ENCODE results near the gene TACC3.

Gene TACC3

DNA sequence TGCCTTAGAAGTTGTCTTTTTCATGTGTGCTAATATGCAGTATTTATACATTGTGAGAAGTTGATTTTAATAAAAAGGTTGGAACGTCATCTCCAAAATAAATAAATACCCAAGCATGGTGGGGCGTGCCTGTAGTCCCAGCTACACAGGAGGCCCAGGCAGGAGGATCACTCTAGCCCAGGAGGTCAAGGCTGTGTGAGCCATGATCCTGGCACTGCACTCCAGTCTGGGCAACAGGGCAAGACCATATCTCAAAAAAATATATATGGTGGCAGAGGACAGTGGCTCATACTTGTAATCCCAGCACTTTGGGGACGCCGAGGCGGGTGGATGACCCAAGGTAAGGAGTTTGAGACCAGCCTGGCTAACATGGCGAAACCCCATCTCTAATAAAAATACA is 15.6 kb upstream of the TACC3 start:
- no peak for DNase-seq

DNA sequence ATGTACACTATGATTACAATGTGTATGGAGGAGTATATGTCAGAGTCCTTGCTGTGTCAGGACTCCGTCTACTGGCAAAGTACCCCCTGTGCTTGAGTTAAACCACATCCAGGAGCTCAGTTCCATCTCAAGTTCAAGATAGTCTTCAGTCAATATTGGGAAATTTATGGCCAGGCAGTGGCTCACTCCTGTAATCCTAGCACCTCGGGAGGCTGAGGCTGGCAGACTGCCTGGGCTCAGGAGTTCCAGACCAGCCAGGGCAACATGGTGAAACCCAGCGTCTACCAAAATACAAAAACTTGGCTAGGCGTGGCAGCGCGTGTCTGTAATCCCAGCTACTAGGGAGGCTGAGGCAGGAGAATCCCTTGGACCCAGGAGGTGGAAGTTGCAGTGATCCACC is 15.0 kb upstream of the TACC3 start:
- DNase-seq, result no peak

DNA sequence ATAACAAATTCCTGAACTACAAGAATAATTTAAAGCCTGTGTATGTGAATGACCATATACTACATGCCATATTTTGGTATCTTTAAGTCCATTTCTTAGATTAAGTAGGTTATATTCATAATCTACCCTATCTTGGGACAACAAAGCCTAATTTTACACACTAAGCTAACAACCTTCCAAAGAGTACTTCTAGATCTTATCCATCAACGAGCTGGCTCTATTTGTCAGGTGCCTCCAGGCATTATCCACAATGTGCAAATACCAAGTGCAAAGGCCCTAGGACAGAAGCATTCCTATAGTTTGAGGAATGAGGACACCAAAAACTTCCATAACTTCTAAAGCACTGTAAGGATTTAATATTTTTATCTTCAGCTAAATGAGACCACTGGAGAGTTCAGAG is 12.7 kb upstream of the TACC3 start:
- DNase-seq, result no peak

DNA sequence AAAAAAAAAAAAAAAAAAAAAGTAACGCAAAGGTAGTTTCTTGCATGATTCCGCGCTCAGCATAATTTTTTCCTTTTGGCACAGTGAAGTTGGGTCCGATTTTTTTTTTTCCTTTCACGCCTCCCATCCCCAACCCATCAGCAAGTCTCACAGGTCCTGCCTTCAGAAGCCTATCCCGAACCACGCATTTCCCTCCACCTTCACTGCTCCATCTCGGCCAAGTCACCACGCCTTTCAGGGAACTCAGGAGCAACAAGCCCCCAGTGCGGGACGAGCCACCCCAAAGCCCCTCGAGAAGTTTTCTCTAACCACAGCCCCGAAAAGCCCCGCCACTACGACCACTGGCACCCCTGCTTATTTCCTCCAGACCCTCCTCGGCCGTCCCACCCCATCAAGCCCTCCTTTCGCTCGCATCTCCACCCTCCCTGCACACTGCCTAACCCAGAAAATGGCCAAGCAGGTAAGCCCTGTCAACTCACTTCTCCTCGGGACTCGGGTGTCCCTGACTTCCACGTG is 10.2 kb upstream of the TACC3 start:
- no peak for DNase-seq

DNA sequence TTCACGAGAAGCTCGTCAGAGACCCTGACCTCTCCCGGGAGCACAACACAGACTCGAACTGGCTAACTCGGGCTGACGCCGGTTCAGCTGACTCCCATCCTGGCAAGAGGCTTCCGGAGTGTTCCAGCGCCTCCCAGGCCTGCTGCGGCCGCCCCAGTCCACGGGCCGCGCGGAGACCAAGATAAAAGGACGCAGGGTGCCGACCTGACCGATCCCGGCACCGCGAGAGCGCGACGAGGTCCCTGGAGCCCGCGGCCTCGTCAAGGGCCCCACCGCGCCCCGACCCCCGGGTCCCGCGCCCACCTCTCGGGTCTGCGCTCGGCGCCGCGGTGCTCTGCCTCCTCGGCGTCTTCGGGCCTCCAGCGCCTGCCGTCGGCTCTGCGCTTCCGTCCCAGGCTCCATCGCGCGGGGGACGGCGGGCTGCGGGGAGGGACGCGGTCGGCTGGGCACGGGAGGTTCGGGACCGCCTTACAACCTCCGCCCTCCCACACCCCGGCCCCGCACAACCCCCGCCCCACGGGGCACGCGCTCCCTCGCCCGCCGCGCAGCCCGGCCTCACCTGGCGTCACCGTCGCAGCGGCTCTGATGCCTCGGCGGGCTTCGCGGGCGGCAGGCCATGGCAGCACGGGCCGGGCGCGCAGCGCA is 9.6 kb upstream of the TACC3 start:
- peak; percentile 82 for DNase-seq

DNA sequence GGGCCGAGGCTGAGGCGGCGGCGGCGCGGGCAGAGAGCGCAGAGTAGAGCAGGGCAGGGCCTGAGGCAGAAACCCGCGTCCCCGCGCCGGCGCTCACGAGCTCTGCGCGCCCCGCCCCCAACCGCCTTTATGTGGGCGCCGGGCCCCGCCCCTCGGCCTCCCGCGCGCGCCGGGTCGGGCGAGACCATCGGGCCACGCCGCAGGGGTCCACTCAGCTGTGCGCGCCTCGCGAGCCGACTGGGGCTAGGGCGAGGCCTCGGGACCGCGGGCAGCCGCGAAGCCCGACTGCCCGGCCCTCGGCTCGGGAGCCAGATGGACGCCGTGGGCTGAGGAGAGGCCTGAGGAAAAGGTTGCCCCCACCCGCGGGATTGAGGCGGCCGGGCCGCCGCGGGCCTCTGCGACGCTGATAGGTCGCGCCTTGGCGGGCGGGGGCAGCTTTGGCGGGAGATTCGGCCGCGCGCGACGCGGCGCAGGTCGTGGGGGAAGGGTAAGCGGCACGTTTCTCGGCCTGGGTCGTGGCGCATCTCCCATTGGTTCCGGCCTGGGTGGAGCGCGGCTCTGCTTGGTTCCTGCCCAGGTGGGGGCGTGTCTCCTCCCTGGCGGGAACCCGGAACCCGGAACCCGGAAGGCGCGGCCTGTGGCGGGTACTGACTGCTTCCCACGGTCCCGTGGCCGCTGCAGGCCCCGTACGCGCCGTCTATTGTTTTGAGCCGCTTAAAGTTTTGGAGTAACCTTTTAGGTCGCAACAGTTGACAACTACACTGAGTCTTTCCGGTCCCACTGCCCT is 8.9 kb upstream of the TACC3 start, which contains the start of gene SLBP:
Gene SLBP (minus strand): TSS at position 104 of the 787 bp plus-strand sequence. CDS start 131 bp downstream, outside the sequence.
- peak; percentile 100 for DNase-seq

DNA sequence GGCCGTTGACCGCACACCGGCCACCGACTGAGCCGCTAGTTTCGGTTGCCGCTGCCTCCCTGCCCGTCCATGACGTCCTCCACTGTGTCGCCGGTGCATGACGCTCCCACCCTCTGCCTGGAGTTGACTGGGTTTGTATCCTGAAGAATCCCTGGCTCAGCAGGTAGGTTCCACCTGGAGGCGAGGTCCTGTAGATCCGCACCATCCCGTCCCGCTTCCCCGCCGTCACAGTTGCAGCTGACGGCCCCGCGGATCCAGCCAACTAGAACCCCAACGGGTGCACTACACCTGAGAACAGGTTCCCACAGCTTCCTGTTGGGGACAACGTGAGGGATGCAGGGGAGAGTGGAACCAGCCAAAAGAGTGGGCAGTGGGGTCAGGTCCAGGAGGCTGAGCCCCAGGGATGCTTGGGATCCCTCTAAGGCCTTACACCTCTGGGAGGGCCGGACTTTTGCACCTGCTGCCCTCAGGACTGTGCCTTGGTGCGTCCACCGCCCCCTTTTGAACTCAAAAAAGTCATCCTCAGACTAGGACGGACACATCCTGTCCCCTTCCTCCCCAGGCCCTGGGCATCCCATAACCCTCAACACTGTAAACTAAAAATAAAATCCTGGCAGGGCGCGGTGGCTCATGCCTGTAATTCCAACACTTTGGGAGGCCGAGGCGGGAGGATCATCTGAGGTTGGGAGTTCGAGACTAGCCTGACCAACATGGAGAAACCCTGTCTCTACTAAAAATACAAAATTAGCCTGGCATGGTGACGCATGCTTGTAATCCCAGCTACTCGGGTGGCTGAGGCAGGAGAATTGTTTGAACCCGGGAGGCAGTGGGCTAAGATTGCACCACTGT is 8.1 kb upstream of the TACC3 start:
- DNase-seq, result no peak

DNA sequence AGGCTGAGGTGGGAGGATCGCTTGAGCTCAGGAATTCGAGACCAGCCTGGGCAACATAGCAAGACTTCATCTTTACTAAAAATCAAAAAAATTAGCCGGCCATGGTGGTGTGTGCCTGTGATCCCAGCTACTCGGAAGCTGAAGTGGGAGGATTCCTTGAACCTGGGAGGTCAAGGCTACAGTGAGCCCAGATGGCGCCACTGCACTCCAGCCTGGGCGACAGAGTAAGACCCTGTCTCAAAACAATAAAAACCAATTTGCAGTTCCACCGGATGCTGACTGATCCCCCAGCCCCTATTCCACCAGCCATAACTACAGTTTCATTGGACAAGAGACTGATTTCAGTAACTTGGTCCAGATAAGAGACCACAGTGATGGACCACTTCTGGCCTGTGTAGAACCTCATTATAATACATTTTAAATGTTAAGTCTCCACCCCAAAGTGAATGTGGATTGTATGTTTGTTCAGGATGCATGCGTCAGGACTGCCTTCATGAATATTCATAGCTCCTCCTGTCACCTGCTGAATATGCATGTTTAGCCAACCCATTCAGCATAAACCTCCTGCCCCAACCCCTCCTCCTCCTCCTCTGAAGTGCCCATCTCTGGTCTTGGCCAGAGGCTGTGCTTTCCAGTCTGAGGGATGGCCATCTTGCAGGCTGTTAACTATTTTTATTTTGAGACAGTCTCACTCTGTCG is 6.9 kb upstream of the TACC3 start:
- no peak for DNase-seq

DNA sequence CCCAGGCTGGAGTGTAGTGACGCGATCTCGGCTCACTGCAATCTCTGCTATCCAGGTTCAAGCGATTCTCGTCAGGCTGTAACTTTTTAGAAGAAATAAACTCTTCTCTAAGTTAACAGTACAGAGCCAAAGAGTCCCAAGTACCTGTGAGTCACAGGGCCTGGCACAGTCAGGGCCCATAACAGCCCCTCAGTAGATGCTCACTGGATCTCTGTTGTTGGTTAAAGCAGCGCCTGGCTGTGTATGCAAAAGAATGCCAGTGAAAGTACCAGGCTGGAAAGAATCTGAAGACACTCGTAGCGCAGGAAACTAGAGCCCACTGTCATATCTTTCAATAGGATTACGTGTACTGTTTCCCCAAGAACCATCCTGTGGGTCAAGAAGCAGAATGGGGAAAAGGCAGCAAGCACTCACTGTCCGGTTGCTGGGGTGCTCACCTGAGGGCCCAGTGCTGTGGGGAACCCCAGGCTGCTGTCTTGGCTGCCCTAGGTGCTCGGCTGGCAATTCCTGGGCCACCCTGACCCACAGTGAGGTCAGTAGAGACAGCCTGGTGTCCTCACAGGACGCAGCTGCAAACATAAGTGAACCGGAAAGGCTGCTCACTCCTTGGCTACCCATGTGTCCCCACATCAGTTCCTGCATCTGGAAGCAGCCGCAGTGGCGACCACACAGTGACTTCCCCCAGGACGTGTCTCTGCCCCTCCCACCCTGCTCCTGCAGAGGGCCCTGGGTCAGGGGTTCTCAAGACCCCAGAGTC is 6.1 kb upstream of the TACC3 start:
- DNase-seq, result no peak

DNA sequence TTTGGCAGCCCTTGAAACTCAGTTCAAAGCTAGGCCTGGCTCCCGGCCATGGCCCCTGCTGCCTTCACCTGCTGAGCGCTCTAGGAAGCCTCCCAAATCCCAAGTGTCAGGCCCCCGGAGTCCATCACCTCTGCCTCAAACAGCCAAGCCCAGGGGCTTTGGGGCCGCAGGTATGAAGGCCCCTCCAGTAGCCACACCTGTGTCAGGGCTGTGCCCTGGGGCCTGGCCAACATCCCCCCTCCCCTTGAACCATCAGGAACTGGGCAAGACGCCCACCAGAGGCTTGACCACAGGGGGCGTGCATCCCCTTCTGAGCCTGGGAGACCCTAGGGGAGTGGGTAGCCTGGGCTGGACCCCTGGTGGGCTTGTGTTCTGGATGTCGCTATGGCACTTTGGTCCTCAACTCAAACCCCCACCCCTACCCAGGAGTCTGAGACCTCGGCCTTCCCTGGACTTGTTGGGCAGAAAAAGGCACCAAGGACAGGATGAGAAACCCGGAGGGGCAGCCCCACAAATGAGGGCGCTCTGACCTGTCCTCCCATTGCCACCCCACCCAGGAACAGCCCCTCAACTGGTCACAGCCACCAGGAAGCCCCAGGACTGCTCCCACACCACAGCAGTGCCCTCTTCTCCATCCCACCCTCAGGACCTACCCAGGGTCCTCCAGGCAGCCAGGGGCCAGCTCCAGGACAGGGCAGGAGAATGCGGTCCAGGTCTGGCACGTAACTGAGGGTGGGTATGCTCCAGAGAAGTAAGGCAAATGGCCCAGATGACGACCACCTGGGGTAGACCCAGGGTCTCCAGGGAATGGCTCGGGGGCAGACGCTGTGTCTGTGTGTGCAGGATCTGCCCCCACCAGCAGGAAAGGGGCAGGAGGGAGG is 5.0 kb upstream of the TACC3 start:
- no peak for DNase-seq

DNA sequence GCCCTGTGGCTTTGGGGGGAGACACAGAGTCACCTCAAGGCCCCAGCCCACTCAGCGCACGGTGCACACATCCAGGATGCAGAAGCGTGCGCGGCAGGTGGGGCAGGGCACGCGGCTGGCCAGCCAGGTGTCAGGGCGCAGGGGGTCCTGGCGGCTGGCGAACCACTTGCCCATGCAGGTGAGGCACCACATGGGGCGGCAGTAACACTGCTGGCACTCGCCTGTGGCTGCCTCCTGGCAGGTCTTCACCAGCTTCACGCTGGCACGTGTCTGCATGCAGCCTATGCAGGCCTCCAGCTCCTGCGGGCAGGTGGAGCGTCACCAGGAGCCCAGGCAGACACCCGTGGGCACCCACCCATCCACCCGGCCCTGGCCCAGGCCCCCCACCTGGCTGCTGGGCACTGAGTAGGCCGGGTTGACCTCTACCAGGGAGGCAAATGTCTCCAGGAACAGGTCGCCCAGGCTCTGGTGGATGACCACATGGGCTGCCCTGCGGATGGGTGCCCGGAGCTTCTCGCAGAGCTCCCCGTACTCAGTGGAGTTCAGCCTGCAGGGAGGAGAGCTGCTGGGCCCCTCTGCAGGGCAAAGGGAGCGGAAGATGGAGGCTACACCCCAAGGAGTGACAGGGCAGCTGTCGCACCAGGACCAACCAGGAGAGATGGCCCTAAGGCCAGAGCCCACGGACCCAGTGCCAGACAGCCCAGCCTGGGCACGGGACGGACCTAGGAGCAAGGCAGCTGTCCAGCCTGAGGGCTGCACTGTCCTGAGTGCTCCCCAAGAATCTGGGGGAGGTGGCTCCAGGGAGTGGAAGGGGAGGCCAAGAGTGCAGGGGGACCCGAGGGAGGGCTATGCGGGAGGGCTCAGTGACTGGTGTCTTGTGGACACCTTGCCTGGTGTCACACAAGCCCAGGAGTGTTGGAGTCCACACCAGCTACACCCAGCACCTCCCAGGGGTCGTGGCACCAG is 3.9 kb upstream of the TACC3 start:
- DNase-seq, result no peak

DNA sequence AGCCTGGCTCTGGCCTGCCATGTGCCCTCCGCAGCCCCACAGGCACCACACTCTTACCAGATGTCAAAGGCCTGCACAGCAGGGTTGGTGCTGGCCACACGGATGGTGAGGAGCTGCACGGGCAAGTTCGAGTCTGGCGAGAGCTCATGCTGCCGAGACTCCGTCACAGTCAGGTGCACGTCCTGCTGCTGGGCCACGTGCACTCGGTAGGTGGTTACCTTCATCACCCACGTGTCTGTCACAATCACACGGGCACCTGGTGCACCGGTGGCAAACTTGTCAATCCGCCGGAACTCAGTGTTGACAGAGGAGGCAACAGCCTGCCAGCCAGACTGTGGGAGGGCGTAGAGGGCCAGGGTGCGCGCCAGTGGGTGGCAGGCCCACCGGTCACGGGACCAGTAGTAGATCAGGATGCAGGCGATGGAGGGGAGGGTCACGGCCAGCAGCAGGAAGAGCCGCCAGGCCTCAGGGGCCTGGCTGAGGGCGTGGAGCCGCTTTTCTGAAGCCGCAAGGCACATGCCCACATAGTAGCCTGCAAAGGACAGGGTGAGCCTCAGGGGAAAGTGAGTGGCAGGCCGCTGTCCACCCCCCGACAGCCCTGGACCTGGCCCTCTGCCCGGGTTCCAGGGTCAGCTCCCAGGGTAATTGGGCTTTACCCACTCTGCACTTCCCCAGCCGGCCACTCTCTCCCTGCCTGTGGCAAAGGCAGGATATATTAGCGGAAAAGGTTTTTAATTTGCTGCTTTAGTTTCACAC is 3.0 kb upstream of the TACC3 start:
- DNase-seq, result no peak

DNA sequence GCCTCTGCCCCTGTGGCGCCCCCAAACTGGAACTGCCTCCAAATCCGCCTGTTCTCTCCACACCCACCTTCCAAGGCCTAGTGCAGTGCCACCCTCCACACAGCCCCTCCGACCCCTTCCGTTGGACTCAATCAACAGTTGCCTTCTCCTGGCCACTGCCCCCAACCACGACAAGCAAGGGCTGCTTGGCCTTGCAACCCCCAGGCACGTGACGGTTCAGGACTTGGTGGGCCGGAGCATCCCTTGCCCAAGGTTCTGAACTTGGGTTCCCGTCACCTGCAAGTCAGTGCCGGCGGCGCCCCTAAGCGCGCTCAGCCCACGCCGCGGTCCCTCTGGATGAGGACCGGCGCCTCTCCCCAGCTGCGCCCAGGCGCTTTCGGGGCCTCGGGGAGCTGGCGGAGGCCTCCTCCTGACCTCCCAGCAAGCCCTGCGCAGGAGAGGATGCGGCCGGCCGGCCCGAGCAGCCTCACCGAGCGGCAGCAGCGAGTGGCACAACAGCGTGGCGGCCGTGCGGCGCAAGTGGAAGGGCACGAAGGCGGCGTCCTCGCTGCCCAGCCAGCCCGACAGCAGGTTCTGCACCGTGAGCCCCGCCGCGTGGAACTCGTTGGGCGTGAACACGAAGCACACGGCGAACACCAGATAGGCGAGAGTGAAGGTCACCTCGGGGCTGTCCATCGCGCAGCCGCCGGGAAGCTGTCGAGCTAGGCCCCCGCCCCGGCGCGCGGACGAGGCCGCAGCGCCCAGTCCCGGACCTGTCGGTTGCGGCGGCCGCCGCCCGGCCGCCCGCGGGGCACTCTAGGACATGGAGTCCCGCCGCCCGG is 948 bp upstream of the TACC3 start:
- DNase-seq, result peak; percentile 82

DNA sequence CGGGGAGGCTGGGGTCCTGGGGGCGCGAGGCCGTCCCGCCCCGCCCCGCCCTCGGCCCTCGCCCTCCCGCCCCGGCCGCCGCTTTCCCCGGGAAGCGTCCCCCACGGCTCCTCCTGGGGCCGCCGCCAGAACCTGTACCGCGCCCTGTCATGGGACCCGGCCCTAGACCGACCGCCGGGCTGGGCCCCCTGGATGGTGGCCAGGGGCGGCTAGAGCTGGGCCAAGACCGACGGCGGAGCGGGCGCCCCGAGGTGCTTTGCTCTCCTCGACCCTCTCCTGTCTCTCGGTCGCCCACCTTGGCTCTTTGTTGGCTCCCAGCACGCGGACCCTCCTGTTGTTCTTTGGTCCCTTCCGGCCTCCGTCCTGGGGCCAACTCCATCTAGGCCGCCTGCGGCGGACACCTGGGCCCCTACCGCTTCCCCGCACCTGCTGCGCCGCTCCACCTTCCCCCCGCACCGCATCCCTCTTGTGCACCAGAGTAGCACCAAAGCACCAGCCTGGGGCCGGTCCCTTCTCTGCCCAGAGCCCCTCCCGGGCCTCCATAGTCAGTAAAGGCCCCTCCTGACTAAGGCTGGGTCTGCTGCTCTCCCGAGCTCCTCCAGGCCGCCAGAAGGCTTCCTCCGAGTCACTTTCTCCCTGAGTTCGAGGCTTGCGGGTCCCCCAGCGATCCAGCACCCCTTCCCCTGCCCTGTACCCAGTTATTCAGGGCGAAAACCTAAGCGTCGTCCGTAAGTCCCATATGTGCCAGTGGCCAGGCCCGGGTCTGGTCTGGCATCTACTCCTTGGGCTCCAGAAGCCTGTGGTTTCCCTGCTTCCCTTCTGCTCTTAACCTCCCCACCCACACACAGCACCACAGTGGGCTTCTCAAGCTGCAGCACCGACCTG is 587 bp downstream of the TACC3 start:
- DNase-seq, result no peak

DNA sequence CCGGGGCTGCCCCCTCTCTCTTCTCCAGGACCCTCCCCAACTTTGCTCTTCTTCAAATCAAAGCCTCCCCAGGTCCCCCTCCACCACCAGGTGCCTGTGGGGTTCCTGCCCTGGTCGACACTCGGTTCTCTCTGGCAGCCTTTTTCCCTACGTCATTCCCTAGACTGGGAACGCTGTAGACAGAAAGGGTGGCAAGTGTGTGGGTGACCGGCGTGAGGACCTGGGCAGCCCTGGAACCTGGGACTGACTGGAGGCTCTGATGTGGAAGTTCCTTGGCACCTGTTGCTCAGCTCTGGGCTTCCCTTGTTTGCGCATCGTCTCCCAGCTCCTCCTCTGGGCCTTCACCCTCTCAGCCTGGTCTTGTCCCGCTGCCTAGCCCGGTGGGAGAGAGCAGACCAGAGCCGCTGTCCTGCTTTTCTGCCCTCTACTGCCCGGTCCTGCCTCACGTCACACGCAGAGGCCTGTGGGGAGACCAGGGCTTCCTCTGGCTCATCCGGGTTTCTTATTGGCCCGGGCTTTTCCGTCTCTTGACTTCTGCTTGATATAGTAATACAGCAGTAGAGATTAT is 1.3 kb downstream of the TACC3 start:
- peak; percentile 72 for DNase-seq

DNA sequence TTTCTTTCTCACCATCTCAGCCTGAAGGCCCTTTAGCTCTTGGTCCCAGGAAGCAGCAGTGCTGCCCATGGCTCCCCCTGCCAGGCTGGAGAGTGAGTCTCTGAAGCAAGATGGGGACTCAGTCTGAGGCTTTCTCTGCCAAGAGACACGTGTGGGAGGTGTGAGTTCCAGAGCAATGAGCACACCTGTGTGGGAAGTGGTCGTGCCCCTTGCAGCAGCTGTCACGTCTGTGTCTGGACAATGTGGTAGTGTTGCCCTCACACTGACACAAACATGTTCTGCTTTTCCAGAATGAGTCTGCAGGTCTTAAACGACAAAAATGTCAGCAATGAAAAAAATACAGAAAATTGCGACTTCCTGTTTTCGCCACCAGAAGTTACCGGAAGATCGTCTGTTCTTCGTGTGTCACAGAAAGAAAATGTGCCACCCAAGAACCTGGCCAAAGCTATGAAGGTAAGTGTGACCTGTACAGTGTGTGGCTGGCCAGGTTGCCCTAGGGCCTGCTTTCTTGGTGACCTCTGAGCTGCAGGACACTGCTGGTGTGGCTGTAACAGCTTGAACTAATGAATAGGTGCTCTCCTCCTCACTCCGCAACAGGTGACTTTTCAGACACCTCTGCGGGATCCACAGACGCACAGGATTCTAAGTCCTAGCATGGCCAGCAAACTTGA is 1.9 kb downstream of the TACC3 start:
- peak; percentile 85 for DNase-seq
